Pancreas (tissue), 10 donors: ENCODE measurements around the gene DNAJC7. TPM values are rescaled to one million over a fixed set of nuclear protein-coding genes. Genes with fewer than 3 reads are reported as not detected.
"Not testable (repeated sequence)": the region's sequence is repeated elsewhere in the genome, so short reads cannot be mapped to it uniquely, and the experiment has no call there.

Experiments used
- ATAC-seq, 4 donors: fragments of 200-7000 bp; cut with Tn5 transposase; one replicate each; pipeline versions ENCODE4 v1.8.0 to v1.9.1; 2020; ENCODE audit warnings: mild to moderate bottlenecking in 4 of 4, moderate library complexity in 4 of 4
- DNase-seq, 6 donors: peaks; one replicate each; pipeline ENCODE4 v3.0.0-alpha.2; 2020
- FAIRE-seq: peaks from 2 replicates; lab custom pipeline; 2012; peaks lifted over from hg19 to GRCh38; lab: Jason Lieb, UNC
- H3K27ac ChIP-seq, 4 donors: fragments of 200-600 bp; sonication (generic); 1 replicate in 3 of 4; 2 replicates in 1 of 4; pipeline versions ENCODE4 v1.5.0 to v1.8.0; 2020
- H3K27me3 ChIP-seq, 4 donors: fragments of 200-600 bp; one replicate each; pipeline ENCODE4 v1.8.0; 2021
- H3K36me3 ChIP-seq, 3 donors: fragments of 200-600 bp; sonication (generic) in 1 of 3; one replicate each; pipeline versions ENCODE4 v1.5.0 to v1.8.0; 2020 to 2021
- H3K4me1 ChIP-seq, 3 donors: fragments of 200-600 bp; one replicate each; pipeline ENCODE4 v1.8.0; 2021
- H3K4me3 ChIP-seq, 4 donors: fragments of 200-600 bp; sonication (generic) in 2 of 4; one replicate each; pipeline versions ENCODE4 v1.5.0 to v1.8.0; 2020 to 2021
- H3K9me3 ChIP-seq, 4 donors: fragments of 200-600 bp; one replicate each; pipeline ENCODE4 v1.8.0; 2021
- WGBS, 2 donors: extraction: QIAGEN DNeasy Blood & Tissue Kit; methylation state at CpG; one replicate each; pipeline ENCODE4 v1.1.7; 2013; 5-methylcytosine and 5-hydroxymethylcytosine counted together
- intact Hi-C, 3 donors: fragments of 100-400 bp; cut with DNase I; formaldehyde crosslinking; loops; one replicate each; pipeline versions ENCODE4 v1.11.1 to v1.14.2; 2022
- polyA plus RNA-seq, 2 donors: library from polyadenylated mRNA; stranded (reverse); fragments of 200-250 nt; gene quantifications; one replicate each; pipeline ENCODE4 v1.2.3, GENCODE V29; 2013
- total RNA-seq, 6 donors: library from RNA; stranded (reverse); fragmentation: NEBNext Ultra II Directional in 4 of 6; extraction: Animal tissue kit (Norgen Biotek cat#: 25700) in 4 of 6; gene quantifications; one replicate each; pipeline versions ENCODE4 v1.2.1 to v1.2.4, GENCODE V29; 2021 to 2023
- TF ChIP-seq, protein P1 (sequence below), 4 donors: fragments of 200-600 bp; sonication (generic) in 3 of 4; IDR thresholded peaks; one replicate each; pipeline versions ENCODE4 v1.5.0 to v1.8.0; 2021; ENCODE audit warnings: antibody characterized with exemption in 4 of 4
- donor health status: healthy with polysubstance abuse.
- donor health status: DM: no; HTN: no; CAD: no; lungs with moderate emphysema.
- donor health status: DM: no; HTN: no; CAD: no.
- donor health status: control.
- donor health status: control.
- donor health status: Bipolar disorder and iron deficiency.
- donor health status: DM: yes; HTN: yes; CAD: no.
- donor health status: DM: no; HTN: no; CAD: no.
- donor health status: DM: no; HTN: no; CAD: no.
- donor health status: DM: yes; HTN: yes; CAD: no.

DNAJC7 gene
- total and polyA plus RNA-seq, 8 donors: 32.2 to 63.6 (median 38.4) TPM

DNA sequence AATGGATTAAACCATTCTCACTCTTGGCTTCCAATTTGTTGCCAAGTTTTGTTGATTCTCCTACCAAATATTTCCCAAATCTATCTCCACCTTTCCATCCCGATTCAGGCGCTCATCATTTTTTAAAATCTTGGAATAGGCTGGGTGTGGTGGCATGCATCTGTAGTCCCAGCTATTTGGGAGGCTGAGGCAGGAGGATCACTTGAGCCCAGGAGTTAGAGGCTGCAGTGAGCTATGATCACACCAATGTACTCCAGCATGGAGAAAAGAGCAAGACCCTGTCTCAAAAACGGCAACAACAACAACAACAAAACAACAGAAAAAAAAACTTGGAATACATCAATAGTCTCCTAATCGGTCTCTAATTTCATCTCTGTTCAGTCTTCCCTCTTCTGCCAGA is 1.7 kb upstream of the DNAJC7 start:
- Histone ChIP-seq H3K36me3 (peaks cover 0 to 14% (median 10%) of the 10 kb centered on the region in 3 donors), H3K27me3 (no peaks in the 10 kb centered on the region), H3K4me1 (peaks cover 24 to 28% (median 24%) of the 10 kb centered on the region in 3 donors), H3K9me3 (no peaks in the 10 kb centered on the region), H3K27ac (no peak overlapping the region), H3K4me3 (no peak overlapping the region)
- TF ChIP-seq, protein P1, sequence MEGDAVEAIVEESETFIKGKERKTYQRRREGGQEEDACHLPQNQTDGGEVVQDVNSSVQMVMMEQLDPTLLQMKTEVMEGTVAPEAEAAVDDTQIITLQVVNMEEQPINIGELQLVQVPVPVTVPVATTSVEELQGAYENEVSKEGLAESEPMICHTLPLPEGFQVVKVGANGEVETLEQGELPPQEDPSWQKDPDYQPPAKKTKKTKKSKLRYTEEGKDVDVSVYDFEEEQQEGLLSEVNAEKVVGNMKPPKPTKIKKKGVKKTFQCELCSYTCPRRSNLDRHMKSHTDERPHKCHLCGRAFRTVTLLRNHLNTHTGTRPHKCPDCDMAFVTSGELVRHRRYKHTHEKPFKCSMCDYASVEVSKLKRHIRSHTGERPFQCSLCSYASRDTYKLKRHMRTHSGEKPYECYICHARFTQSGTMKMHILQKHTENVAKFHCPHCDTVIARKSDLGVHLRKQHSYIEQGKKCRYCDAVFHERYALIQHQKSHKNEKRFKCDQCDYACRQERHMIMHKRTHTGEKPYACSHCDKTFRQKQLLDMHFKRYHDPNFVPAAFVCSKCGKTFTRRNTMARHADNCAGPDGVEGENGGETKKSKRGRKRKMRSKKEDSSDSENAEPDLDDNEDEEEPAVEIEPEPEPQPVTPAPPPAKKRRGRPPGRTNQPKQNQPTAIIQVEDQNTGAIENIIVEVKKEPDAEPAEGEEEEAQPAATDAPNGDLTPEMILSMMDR (IDR thresholded peaks at IDR 0.05): no peak
- 83 to 89% methylated on average over 4 of the region's 4 CpGs for WGBS, 2 donors
- DNase-seq (no peak), FAIRE-seq (no peak), ATAC-seq (no peak)
- intact Hi-C loops: no loop called here

DNA sequence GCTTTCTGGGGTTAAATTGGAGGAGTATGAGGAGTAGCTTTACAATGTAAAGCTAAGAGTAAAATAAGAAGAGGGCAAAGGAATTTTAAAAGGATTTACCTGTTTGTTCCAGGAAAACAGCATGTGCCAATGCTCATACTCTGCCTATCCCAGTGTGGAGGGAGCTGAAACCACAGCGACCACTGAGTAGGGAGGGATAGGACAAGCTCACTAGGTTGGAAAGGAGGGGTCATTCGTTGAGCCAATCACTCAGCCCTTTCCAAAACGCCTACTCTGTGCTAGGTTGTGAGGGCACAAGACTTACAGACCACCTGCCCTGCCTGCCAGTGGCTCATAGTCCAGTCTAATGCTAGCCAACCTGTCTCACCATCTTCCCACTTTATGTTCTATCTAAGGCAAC is 1.1 kb upstream of the DNAJC7 start:
- ATAC-seq (no peak), FAIRE-seq (no peak), DNase-seq (no peak)
- 31 to 53% methylated on average over 3 of the region's 3 CpGs for WGBS, 2 donors
- Histone ChIP-seq H3K4me3 (peak overlapping the region in 2 of 4 donors; percentile 68 to 94), H3K27ac (peak overlapping the region in 2 of 4 donors; percentile 86 to 91), H3K9me3 (no peaks in the 10 kb centered on the region), H3K27me3 (no peaks in the 10 kb centered on the region), H3K36me3 (peaks cover 0 to 9% (median 9%) of the 10 kb centered on the region in 3 donors), H3K4me1 (peaks cover 24 to 28% (median 24%) of the 10 kb centered on the region in 3 donors)
- TF ChIP-seq, protein P1 (IDR thresholded peaks at IDR 0.05): no peak
- intact Hi-C loops: no loop called here

DNA sequence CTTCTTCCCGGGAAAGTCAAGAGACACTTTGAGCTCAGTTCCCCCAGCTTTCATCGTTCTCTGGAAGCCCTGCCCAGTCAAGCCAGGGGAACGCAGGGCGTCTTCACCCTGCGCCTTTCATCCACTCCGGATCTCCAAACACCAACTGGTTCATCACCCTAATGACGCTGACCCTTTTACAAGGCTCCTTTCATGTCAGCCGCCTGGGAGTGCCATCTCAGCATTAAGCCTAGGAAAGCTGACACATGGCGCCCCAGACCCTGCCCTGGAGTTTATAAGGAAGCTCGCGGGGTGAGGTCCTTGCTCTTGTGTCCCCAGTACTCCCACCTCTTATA is 594 bp upstream of the DNAJC7 start:
- H3K36me3 ChIP-seq: peaks cover 0 to 7% (median 4%) of the 10 kb centered on the region in 3 donors
- H3K27me3 ChIP-seq: no peaks in the 10 kb centered on the region
- TF ChIP-seq, protein P1 (IDR thresholded peaks at IDR 0.05): no peak
- H3K4me1 ChIP-seq: peaks cover 24 to 28% (median 24%) of the 10 kb centered on the region in 3 donors
- ATAC-seq (no peak), FAIRE-seq (no peak), DNase-seq (no peak)
- 4% methylated on average over 11 of the region's 11 CpGs for WGBS, 2 donors
- H3K27ac ChIP-seq: peak overlapping the region; percentile 79 to 91 (median 83)
- H3K4me3 ChIP-seq: peak overlapping the region; percentile 68 to 94 (median 89)
- intact Hi-C loops: no loop called here
- no peaks in the 10 kb centered on the region for H3K9me3 ChIP-seq

DNA sequence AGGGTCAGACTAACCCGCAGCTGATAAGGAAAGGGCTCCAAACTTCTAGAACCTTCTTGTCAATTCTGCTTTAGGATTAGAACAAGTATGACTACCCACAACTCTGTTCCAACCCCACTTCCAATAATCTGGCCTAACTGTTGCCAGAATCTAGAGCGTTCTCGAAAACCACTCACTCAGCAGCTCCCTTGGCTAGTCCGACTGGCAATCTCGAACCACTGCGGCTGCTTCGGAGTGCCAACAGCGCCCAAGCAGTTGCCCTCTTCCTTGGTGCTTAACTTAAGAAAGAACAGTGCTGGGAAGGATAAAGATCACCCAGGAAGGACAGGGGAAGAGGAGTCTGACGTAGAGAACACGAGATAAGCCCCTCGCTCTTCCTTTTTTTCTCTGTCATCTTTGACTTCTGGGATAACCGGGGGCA is 818 bp downstream of the DNAJC7 start:
- intact Hi-C loops: no loop called here
- Histone ChIP-seq H3K4me1 (peaks cover 24 to 27% (median 24%) of the 10 kb centered on the region in 3 donors), H3K27me3 (no peaks in the 10 kb centered on the region), H3K36me3 (no peaks in the 10 kb centered on the region), H3K27ac (peak overlapping the region; percentile 79 to 91 (median 83)), H3K4me3 (peak overlapping the region; percentile 68 to 94 (median 89)), H3K9me3 (no peaks in the 10 kb centered on the region)
- ATAC-seq (peak in 2 of 4 donors; percentile 2 to 11), DNase-seq (no peak), FAIRE-seq (no peak)
- TF ChIP-seq, protein P1 (IDR thresholded peaks at IDR 0.05): no peak
- 1 to 3% methylated on average over 12 of the region's 12 CpGs for WGBS, 2 donors

DNA sequence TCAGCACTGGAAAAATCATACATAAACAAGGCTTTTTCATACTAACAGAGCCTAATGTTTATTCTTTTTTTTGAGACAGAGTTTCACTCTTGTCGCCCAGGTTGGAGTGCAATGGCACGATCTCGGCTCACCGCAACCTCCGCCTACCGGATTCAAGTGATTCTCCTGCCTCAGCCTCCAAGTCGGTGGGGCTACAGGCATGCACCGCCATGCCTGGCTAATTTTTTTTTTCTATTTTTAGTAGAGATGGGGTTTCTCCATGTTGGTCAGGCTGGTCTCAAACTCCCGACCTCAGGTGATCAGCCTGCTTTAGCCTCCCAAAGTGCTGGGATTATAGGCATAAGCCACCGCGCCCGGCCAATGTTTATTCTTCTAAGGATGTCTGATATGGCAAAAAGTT is 3.5 kb downstream of the DNAJC7 start:
- ATAC-seq, H3K9me3 ChIP-seq, H3K36me3 ChIP-seq, H3K27ac ChIP-seq, H3K4me3 ChIP-seq, H3K27me3 ChIP-seq, intact Hi-C loops, DNase-seq, FAIRE-seq: not testable (repeated sequence)
- peaks cover 14 to 17% (median 15%) of the 10 kb centered on the region in 3 donors for H3K4me1 ChIP-seq
- WGBS, 2 donors: 78 to 80% methylated on average over 12 of the region's 12 CpGs

DNA sequence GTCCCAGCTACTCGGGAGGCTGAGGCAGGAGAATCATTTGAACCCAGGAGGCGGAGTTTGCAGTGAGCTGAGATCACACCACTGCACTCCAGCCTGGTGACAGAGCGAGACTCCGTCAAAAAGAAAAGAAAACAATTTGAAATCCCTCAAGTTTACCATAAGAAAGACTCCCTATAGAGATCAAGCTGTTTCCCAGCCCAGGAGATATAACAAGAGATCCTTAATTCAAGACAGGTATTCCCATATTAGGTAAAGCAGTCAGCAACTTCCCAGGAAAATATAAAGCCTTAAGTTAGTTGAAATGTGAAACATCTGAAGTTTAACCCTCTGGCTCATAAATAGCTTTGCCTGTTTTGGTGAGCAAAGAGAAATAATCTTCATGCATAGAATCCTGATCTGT is 4.9 kb downstream of the DNAJC7 start:
- WGBS, 2 donors: 82 to 88% methylated on average over 4 of the region's 4 CpGs
- FAIRE-seq, DNase-seq, ATAC-seq, H3K27ac ChIP-seq, intact Hi-C loops, H3K9me3 ChIP-seq, H3K36me3 ChIP-seq, H3K4me3 ChIP-seq, H3K27me3 ChIP-seq: not testable (repeated sequence)
- peaks cover 7 to 12% (median 10%) of the 10 kb centered on the region in 3 donors for H3K4me1 ChIP-seq
